IPS-18a (cell line): ENCODE results near the gene CHMP2A.

ENCODE experiments used
- H3K27ac ChIP-seq: one replicate; pipeline ENCODE4 v1.5.1; 2013; ENCODE audit warnings: low read length
- H3K27me3 ChIP-seq: one replicate; pipeline ENCODE4 v1.6.1; 2013; ENCODE audit warnings: mild to moderate bottlenecking, low read length; ENCODE audit not compliant: control insufficient read depth, insufficient read depth
- H3K36me3 ChIP-seq: one replicate; pipeline ENCODE4 v1.6.1; 2013; ENCODE audit warnings: low read depth, low read length; ENCODE audit not compliant: control insufficient read depth
- H3K4me1 ChIP-seq: one replicate; pipeline ENCODE4 v1.6.1; 2013; ENCODE audit warnings: low read depth, low read length; ENCODE audit not compliant: control insufficient read depth
- H3K4me3 ChIP-seq: one replicate; pipeline ENCODE4 v1.5.1; 2013; ENCODE audit warnings: low read length
- H3K9ac ChIP-seq: one replicate; pipeline ENCODE4 v1.6.1; 2013; ENCODE audit warnings: mild to moderate bottlenecking, low read length, moderate library complexity
- H3K9me3 ChIP-seq: one replicate; pipeline ENCODE4 v1.6.1; 2013; ENCODE audit warnings: low read depth, low read length; ENCODE audit not compliant: control insufficient read depth

CHMP2A gene

GRCh38 chr19:58557221-58558065 lies 2.5 kb upstream of the CHMP2A start:
- no peaks in the 10 kb centered on the region for H3K27me3 ChIP-seq
- H3K27ac ChIP-seq = no peak overlapping the region
- H3K9ac ChIP-seq = peak overlapping the region; percentile 75
- no peaks in the 10 kb centered on the region for H3K9me3 ChIP-seq
- H3K4me3 ChIP-seq = peak overlapping the region; percentile 88
- H3K4me1 ChIP-seq = peaks cover 9% of the 10 kb centered on the region
- peaks cover 15% of the 10 kb centered on the region for H3K36me3 ChIP-seq

GRCh38 chr19:58556622-58557220 lies 1.8 kb upstream of the CHMP2A start:
- peak overlapping the region; percentile 10 for H3K4me3 ChIP-seq
- H3K27ac ChIP-seq = no peak overlapping the region
- H3K9me3 ChIP-seq = no peaks in the 10 kb centered on the region
- H3K9ac ChIP-seq = no peak overlapping the region
- peaks cover 9% of the 10 kb centered on the region for H3K4me1 ChIP-seq
- H3K27me3 ChIP-seq = no peaks in the 10 kb centered on the region
- peaks cover 22% of the 10 kb centered on the region for H3K36me3 ChIP-seq

GRCh38 chr19:58555920-58556621 lies 1.2 kb upstream of the CHMP2A start:
- Histone ChIP-seq H3K36me3 (peaks cover 29% of the 10 kb centered on the region), H3K4me3 (peak overlapping the region; percentile 44), H3K27me3 (no peaks in the 10 kb centered on the region), H3K4me1 (peaks cover 9% of the 10 kb centered on the region), H3K27ac (no peak overlapping the region), H3K9ac (no peak overlapping the region), H3K9me3 (no peaks in the 10 kb centered on the region)

- H3K27ac ChIP-seq = peak overlapping the region; percentile 38
- no peaks in the 10 kb centered on the region for H3K9me3 ChIP-seq
- H3K9ac ChIP-seq = peak overlapping the region; percentile 29
- peaks cover 9% of the 10 kb centered on the region for H3K4me1 ChIP-seq
- H3K4me3 ChIP-seq = peak overlapping the region; percentile 44
- no peaks in the 10 kb centered on the region for H3K27me3 ChIP-seq
- peaks cover 35% of the 10 kb centered on the region for H3K36me3 ChIP-seq
Measured at GRCh38 chr19:58555369-58555885, 522 bp upstream of the CHMP2A start.

DNA sequence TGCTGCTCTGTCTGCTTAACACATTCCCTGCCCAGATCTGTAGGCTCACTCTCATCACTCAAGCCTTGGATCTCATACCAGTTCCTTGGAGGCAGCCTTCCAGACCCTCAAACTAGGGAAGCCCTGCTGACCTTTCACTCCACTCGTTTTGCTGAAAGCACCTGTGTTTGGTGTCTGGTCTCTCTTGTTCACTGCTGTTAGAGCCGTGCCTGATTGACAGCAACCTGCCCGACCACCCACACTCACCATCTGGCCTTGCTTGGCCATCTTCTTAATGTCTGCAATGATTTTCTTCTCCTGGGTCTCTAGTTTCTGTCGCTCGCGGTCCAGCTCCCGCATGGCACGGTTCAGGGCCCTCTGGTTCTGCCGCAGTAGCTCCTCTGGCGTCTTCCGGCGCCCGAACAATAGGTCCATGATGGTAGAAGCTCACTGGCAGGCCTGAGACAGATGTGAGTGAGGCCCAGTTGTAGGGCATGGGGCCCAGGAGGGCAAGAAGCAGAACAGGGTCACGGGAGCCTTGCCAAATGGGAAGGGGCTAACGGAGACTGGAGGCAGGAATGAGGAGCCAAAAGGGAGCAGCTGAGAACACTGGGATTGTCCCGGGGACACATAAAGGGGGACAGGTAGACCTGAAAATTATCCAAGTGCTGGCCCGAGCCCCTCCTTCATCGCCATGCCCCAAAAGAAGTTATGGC lies 959 bp downstream of the CHMP2A start:
- peaks cover 50% of the 10 kb centered on the region for H3K36me3 ChIP-seq
- peak overlapping the region; percentile 81 for H3K9ac ChIP-seq
- peak overlapping the region; percentile 17 for H3K27ac ChIP-seq
- peak overlapping the region; percentile 85 for H3K4me3 ChIP-seq
- H3K9me3 ChIP-seq = no peaks in the 10 kb centered on the region
- H3K27me3 ChIP-seq = no peaks in the 10 kb centered on the region
- peaks cover 3% of the 10 kb centered on the region for H3K4me1 ChIP-seq

DNA sequence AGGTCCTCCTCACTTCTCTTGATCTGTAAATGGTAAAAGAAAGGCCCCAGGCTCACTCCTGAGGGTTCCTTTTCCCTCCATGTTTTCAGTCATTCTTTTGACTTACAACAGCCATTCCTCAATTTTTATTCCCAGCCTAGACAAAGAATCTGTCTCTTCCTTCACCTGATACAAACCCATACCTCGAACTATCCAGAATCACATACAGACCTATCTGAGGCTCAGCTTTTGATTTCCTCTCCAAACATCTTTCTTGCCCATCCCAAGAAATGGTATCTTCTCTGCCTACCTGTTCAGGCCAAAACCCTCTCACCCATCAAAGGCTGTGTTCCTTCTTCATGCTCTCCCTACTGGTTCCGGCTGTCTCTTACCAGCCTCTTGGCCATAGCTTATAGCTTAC lies 2.2 kb downstream of the CHMP2A start:
- peaks cover 3% of the 10 kb centered on the region for H3K4me1 ChIP-seq
- no peak overlapping the region for H3K9ac ChIP-seq
- H3K27ac ChIP-seq = no peak overlapping the region
- H3K4me3 ChIP-seq = no peak overlapping the region
- H3K36me3 ChIP-seq = peaks cover 63% of the 10 kb centered on the region
- H3K9me3 ChIP-seq = no peaks in the 10 kb centered on the region
- no peaks in the 10 kb centered on the region for H3K27me3 ChIP-seq

DNA sequence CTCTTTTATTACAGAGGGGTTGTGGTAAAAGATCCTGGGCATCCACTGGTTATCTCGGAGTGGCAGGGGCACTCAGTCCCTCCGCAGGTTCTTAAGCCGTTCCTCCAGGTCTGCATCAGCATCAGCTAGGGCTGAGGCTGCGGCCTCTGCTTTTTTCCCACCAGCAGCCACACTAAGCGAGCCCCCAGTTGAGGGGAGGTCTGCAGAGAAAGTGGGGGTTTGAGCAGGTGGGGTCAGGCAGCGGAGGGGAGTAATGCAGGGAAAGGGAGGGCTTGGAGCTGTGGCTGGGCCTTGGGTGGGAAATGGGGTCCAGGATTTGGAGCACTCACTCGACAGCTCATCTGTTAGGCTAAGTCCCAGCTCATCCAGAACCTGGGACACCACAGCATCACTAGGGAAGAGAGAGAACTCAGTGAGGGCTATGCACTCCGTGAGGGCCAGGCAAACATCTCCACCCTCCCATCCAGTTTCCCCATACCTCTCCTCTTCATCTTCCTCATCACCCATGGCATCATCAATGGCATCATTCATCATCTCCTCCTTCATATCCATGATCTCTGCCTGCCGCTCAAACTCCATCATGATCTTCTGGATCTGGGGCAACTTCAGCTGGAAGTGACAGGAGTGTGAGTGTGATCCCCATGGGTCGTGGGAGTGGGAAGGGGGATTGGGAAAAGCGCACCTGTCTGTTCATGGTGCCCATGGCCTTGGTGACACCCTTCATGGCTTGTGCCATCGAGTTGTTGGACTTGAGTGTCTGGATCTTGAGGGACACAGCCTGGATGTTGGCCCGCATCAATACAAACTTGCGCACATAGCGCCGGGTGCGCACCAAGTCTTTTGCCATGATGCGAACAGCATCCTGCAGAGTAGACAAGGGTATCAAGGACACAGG lies 3.1 kb downstream of the CHMP2A start:
- no peak overlapping the region for H3K4me3 ChIP-seq
- peaks cover 68% of the 10 kb centered on the region for H3K36me3 ChIP-seq
- H3K4me1 ChIP-seq = peaks cover 3% of the 10 kb centered on the region
- no peaks in the 10 kb centered on the region for H3K27me3 ChIP-seq
- no peaks in the 10 kb centered on the region for H3K9me3 ChIP-seq
- H3K27ac ChIP-seq = no peak overlapping the region
- no peak overlapping the region for H3K9ac ChIP-seq

GRCh38 chr19:58551123-58551497 lies 3.8 kb downstream of the CHMP2A start:
- no peaks in the 10 kb centered on the region for H3K27me3 ChIP-seq
- no peak overlapping the region for H3K9ac ChIP-seq
- no peak overlapping the region for H3K27ac ChIP-seq
- no peaks in the 10 kb centered on the region for H3K9me3 ChIP-seq
- peaks cover 3% of the 10 kb centered on the region for H3K4me1 ChIP-seq
- H3K4me3 ChIP-seq = no peak overlapping the region
- H3K36me3 ChIP-seq = peaks cover 68% of the 10 kb centered on the region

DNA sequence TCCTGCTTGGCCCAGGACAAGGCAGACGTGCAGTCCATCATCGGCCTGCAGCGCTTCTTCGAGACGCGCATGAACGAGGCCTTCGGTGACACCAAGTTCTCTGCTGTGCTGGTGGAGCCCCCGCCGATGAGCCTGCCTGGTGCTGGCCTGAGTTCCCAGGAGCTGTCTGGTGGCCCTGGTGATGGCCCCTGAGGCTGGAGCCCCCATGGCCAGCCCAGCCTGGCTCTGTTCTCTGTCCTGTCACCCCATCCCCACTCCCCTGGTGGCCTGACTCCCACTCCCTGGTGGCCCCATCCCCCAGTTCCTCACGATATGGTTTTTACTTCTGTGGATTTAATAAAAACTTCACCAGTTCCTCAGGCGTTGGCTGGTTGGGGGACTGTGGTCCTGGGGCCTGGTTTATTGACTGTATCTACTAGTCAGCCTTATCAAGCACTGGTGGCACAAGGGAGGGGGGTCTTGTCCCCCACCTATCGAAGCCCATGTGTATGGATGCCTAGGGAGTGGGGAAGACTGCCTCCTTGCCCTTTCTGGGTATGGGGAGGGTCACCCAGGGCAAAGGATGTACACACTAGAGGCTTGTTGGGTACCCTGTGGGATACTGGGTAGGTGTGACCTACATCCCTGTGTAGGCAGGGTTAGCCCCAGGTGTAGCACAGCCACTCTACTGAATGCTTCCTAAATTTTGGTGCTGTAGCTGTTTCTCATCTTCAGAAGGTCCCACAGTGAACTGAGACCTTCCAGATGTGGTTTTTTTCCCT lies 4.4 kb downstream of the CHMP2A start:
- Histone ChIP-seq H3K9ac (no peak overlapping the region), H3K27ac (no peak overlapping the region), H3K27me3 (no peaks in the 10 kb centered on the region), H3K4me3 (no peak overlapping the region), H3K4me1 (peaks cover 3% of the 10 kb centered on the region), H3K36me3 (peaks cover 70% of the 10 kb centered on the region), H3K9me3 (no peaks in the 10 kb centered on the region)
